CD4-positive, alpha-beta T cell (primary cell): ENCODE measurements around the gene RIGI. TPM values are rescaled to one million over a fixed set of nuclear protein-coding genes. Genes with fewer than 3 reads are reported as not detected.
A peak's percentile ranks its signal among the peaks of the same experiment; 100 is the strongest.
"Not testable (repeated sequence)": the region's sequence is repeated elsewhere in the genome, so short reads cannot be mapped to it uniquely, and the experiment has no call there.

ENCODE experiments used
- ATAC-seq: fragments of 200-7000 bp; cut with Tn5 transposase; one replicate; pipeline ENCODE4 v1.10.0; 2022; ENCODE audit warnings: mild to moderate bottlenecking; ENCODE audit not compliant: poor library complexity
- CTCF ChIA-PET: fragments of 350-600 bp; sonication (Branson Sonifier 250); formaldehyde crosslinking; loops from one replicate; lab custom pipeline; 2021; ENCODE audit warnings: antibody characterized with exemption, inconsistent platforms; lab: Charles Lee
- POLR2A ChIA-PET: fragments of 350-600 bp; sonication (Branson Sonifier 250); formaldehyde crosslinking; loops from one replicate; lab custom pipeline; 2021; ENCODE audit warnings: antibody characterized with exemption, inconsistent platforms; lab: Charles Lee
- DNase-seq, 14 experiments: peaks; one replicate each; pipeline ENCODE4 v3.0.0-alpha.2; 2013 to 2020; ENCODE audit warnings: mixed read lengths in 2 of 14
- H3K27ac ChIP-seq, 2 donors: one replicate each; pipeline versions ENCODE4 v1.5.1 to v1.7.0; 2013; ENCODE audit warnings: low read length in 2 of 2, low read depth in 1 of 2, mild to moderate bottlenecking in 1 of 2
- H3K27me3 ChIP-seq, 2 experiments: 1 replicate in 1 of 2; 2 replicates in 1 of 2; pipeline versions ENCODE4 v1.6.1 to v1.7.0; 2013; ENCODE audit warnings: low read length in 2 of 2, control low read depth in 1 of 2, mild to moderate bottlenecking in 1 of 2, moderate library complexity in 1 of 2; ENCODE audit not compliant: insufficient read depth in 2 of 2, control insufficient read depth in 1 of 2
- H3K36me3 ChIP-seq: one replicate; pipeline ENCODE4 v1.6.1; 2013; ENCODE audit warnings: low read length, control low read depth; ENCODE audit not compliant: insufficient read depth
- H3K4me1 ChIP-seq: one replicate; pipeline ENCODE4 v1.6.1; 2013; ENCODE audit warnings: low read length, control low read depth; ENCODE audit not compliant: insufficient read depth
- H3K4me3 ChIP-seq: one replicate; pipeline ENCODE4 v1.5.1; 2013; ENCODE audit warnings: mild to moderate bottlenecking, low read length, moderate library complexity
- H3K9me3 ChIP-seq, 2 experiments: 1 replicate in 1 of 2; 2 replicates in 1 of 2; pipeline versions ENCODE4 v1.6.1 to v1.7.0; 2013; ENCODE audit warnings: low read length in 2 of 2, mild to moderate bottlenecking in 2 of 2, control low read depth in 1 of 2, moderate library complexity in 1 of 2; ENCODE audit not compliant: control insufficient read depth in 1 of 2, insufficient read depth in 1 of 2
- H3K27ac Mint-ChIP-seq: one replicate; pipeline ENCODE4 v1.8.0; 2020; ENCODE audit warnings: mixed read lengths
- H3K27me3 Mint-ChIP-seq: one replicate; pipeline ENCODE4 v1.8.0; 2021; ENCODE audit warnings: mixed read lengths
- H3K36me3 Mint-ChIP-seq: one replicate; pipeline ENCODE4 v1.8.0; 2021; ENCODE audit warnings: low read depth, mixed read lengths
- H3K4me1 Mint-ChIP-seq: one replicate; pipeline ENCODE4 v1.8.0; 2021; ENCODE audit warnings: low read depth, mixed read lengths
- H3K4me3 Mint-ChIP-seq: one replicate; pipeline ENCODE4 v1.8.0; 2020; ENCODE audit warnings: mild to moderate bottlenecking, mixed read lengths
- H3K9me3 Mint-ChIP-seq: one replicate; pipeline ENCODE4 v1.8.0; 2020; ENCODE audit warnings: mixed read lengths
- CTCF ChIP-seq: fragments of 200-600 bp; IDR thresholded peaks from one replicate; pipeline ENCODE4 v1.8.0; 2022; ENCODE audit warnings: antibody characterized with exemption, mild to moderate bottlenecking
- intact Hi-C, 2 experiments: fragments of 100-400 bp; cut with DNase I in 1 of 2; cut with micrococcal nuclease in 1 of 2; formaldehyde crosslinking; loops; one replicate each; pipeline versions ENCODE4 v1.15.1 to v1.9.0; 2023 to 2025; cut with DNase I, micrococcal nuclease
- total RNA-seq, 174 experiments: library from RNA in 2 of 174; stranded (reverse) in 2 of 174; gene quantifications; one replicate each; pipeline ENCODE4 v1.2.3 and lab custom pipeline; 2021 to 2026

The RIGI gene
- total RNA-seq, 2 experiments from 2014 or later: 4.9 to 5.0 TPM

GRCh38 chr9:32526707-32527048, 682 bp upstream of the RIGI start:
- peaks cover 2% of the 10 kb centered on the region for H3K36me3 ChIP-seq
- no peaks in the 10 kb centered on the region for H3K9me3 Mint-ChIP-seq
- CTCF ChIA-PET: interaction anchor here (1.1 to 3.1 kb wide), 10 partner anchors 13 to 147 kb away, joined by 3 to 35 read pairs (median 5); partner anchors contain the start of genes NDUFB6, SMIM27 and TOPORS
- H3K4me3 Mint-ChIP-seq: peak overlapping the region; percentile 96
- no peaks in the 10 kb centered on the region for H3K9me3 ChIP-seq
- intact Hi-C loops: loop anchor here (1.0 to 10.0 kb wide), 5 partner anchors 26 to 147 kb away; partner anchors contain the start of genes SMIM27 (in 1 of the 2) and TOPORS (in 1 of the 2)
- ATAC-seq: no peak
- peaks cover 42% of the 10 kb centered on the region for H3K36me3 Mint-ChIP-seq
- peak overlapping the region; percentile 93 for H3K27ac Mint-ChIP-seq
- H3K27ac ChIP-seq: peak overlapping the region; percentile 83 to 91
- peaks cover 20% of the 10 kb centered on the region for H3K4me1 ChIP-seq
- peak overlapping the region; percentile 91 for H3K4me3 ChIP-seq
- no peaks in the 10 kb centered on the region for H3K27me3 Mint-ChIP-seq
- peaks cover 52% of the 10 kb centered on the region for H3K4me1 Mint-ChIP-seq
- H3K27me3 ChIP-seq: no peaks in the 10 kb centered on the region
- POLR2A ChIA-PET: interaction anchor here (0.6 to 4.4 kb wide), 15 partner anchors 9 to 148 kb away, joined by 3 to 127 read pairs (median 5); partner anchors contain the start of genes ACO1, NDUFB6, SMIM27 and TOPORS
- no peak for DNase-seq
- no peak for TF ChIP-seq CTCF

- Histone ChIP-seq H3K27ac (peak overlapping the region; percentile 83 to 91), H3K27me3 (no peaks in the 10 kb centered on the region), H3K36me3 (peaks cover 3% of the 10 kb centered on the region), H3K9me3 (no peaks in the 10 kb centered on the region), H3K4me1 (peaks cover 21% of the 10 kb centered on the region), H3K4me3 (peak overlapping the region; percentile 91)
- H3K36me3 Mint-ChIP-seq: peaks cover 47% of the 10 kb centered on the region
- intact Hi-C loops: loop anchor here (1.0 to 10.0 kb wide), 7 partner anchors 27 to 146 kb away; partner anchors contain the start of genes SMIM27 (in 1 of the 2) and TOPORS (in 1 of the 2)
- H3K4me3 Mint-ChIP-seq: peak overlapping the region; percentile 96
- peak overlapping the region; percentile 93 for H3K27ac Mint-ChIP-seq
- TF ChIP-seq CTCF: no peak
- H3K4me1 Mint-ChIP-seq: peaks cover 57% of the 10 kb centered on the region
- no peaks in the 10 kb centered on the region for H3K27me3 Mint-ChIP-seq
- ChIA-PET POLR2A (interaction anchor here (0.9 to 4.4 kb wide), 13 partner anchors 8 to 642 kb away, joined by 3 to 127 read pairs (median 6); partner anchors contain the start of genes ACO1, NDUFB6, SMIM27 and TOPORS), CTCF (interaction anchor here (0.6 to 3.1 kb wide), 13 partner anchors 12 to 146 kb away, joined by 3 to 35 read pairs (median 4); partner anchors contain the start of genes ACO1, NDUFB6, SMIM27 and TOPORS)
- DNase-seq (no peak), ATAC-seq (no peak)
- no peaks in the 10 kb centered on the region for H3K9me3 Mint-ChIP-seq
These were observed 326 bp downstream of the RIGI start for GRCh38 chr9:32525709-32526030.

GRCh38 chr9:32524892-32525708, 896 bp downstream of the RIGI start:
- ATAC-seq: peak; percentile 32
- Mint-ChIP-seq H3K9me3 (no peaks in the 10 kb centered on the region), H3K36me3 (peaks cover 47% of the 10 kb centered on the region), H3K27me3 (no peaks in the 10 kb centered on the region), H3K4me1 (peaks cover 57% of the 10 kb centered on the region), H3K4me3 (peak overlapping the region; percentile 96), H3K27ac (peak overlapping the region; percentile 93)
- intact Hi-C loops: loop anchor here (2.0 to 10.0 kb wide), 5 partner anchors 32 to 142 kb away; no protein-coding TSS in a partner anchor
- CTCF ChIA-PET: interaction anchor here (0.6 to 3.1 kb wide), 10 partner anchors 11 to 146 kb away, joined by 3 to 35 read pairs (median 4); partner anchors contain the start of genes ACO1, NDUFB6, SMIM27 and TOPORS
- TF ChIP-seq CTCF: no peak
- Histone ChIP-seq H3K36me3 (peaks cover 8% of the 10 kb centered on the region), H3K9me3 (no peaks in the 10 kb centered on the region), H3K27me3 (no peaks in the 10 kb centered on the region), H3K4me1 (peaks cover 23% of the 10 kb centered on the region), H3K27ac (peak overlapping the region; percentile 83 to 91), H3K4me3 (peak overlapping the region; percentile 91)
- POLR2A ChIA-PET: interaction anchor here (0.9 to 4.4 kb wide), 12 partner anchors 8 to 642 kb away, joined by 3 to 127 read pairs (median 6); partner anchors contain the start of genes ACO1, NDUFB6, SMIM27 and TOPORS
- peak in 7 of 14 experiments; percentile 9 to 49 (median 24) for DNase-seq

- intact Hi-C loops: loop anchor here (2.0 to 10.0 kb wide), 4 partner anchors 33 to 142 kb away; no protein-coding TSS in a partner anchor
These were observed 1.5 kb downstream of the RIGI start for GRCh38 chr9:32524558-32524891.

More at GRCh38 chr9:32524558-32524891, 1.5 kb downstream of the RIGI start:
- ChIA-PET CTCF (interaction anchor here (0.8 to 3.1 kb wide), 5 partner anchors 27 to 145 kb away, joined by 3 to 35 read pairs (median 23); partner anchors contain the start of genes NDUFB6, SMIM27 and TOPORS), POLR2A (interaction anchor here (0.9 to 4.4 kb wide), 4 partner anchors 9 to 146 kb away, joined by 3 to 127 read pairs (median 20); partner anchors contain the start of genes ACO1, SMIM27 and TOPORS)
- H3K9me3 ChIP-seq, H3K36me3 ChIP-seq, H3K27me3 Mint-ChIP-seq, H3K9me3 Mint-ChIP-seq, H3K27me3 ChIP-seq, DNase-seq, ATAC-seq: not testable (repeated sequence)
- H3K27ac ChIP-seq: peak overlapping the region in 1 of 2 donors; percentile 91
- Mint-ChIP-seq H3K36me3 (peaks cover 47% of the 10 kb centered on the region), H3K4me3 (peak overlapping the region; percentile 96), H3K27ac (peak overlapping the region; percentile 93), H3K4me1 (peaks cover 57% of the 10 kb centered on the region)
- H3K4me1 ChIP-seq: peaks cover 23% of the 10 kb centered on the region
- peak overlapping the region; percentile 91 for H3K4me3 ChIP-seq
